MM.1S (cell line): ENCODE measurements around the gene CCDC28A.

Source experiments
- DNase-seq: peaks from one replicate; pipeline ENCODE4 v3.0.0-alpha.2; 2015
- H2AFZ ChIP-seq: fragments of 300-600 bp; sonication (generic); 2 replicates; pipeline ENCODE4 v1.6.0; 2016; ENCODE audit warnings: antibody characterized with exemption, low read length
- H3F3A ChIP-seq: fragments of 300-600 bp; sonication (generic); 2 replicates; pipeline ENCODE4 v1.6.1; 2016; ENCODE audit warnings: mild to moderate bottlenecking, antibody characterized with exemption, low read length, moderate library complexity, mixed read lengths; ENCODE audit not compliant: insufficient read depth
- H3K27ac ChIP-seq: fragments of 300-600 bp; sonication (generic); 2 replicates; pipeline ENCODE4 v1.5.1; 2016; ENCODE audit warnings: mild to moderate bottlenecking, low read length
- H3K27me3 ChIP-seq: fragments of 300-600 bp; sonication (generic); replicated peaks from 2 replicates; pipeline ENCODE4 v1.6.0; 2016; ENCODE audit warnings: low read length; ENCODE audit not compliant: insufficient read depth
- H3K36me3 ChIP-seq: fragments of 300-600 bp; sonication (generic); replicated peaks from 2 replicates; pipeline ENCODE4 v1.6.1; 2016; ENCODE audit warnings: mild to moderate bottlenecking, low read length, mixed read lengths; ENCODE audit not compliant: insufficient read depth
- H3K4me1 ChIP-seq: fragments of 300-600 bp; sonication (generic); 2 replicates; pipeline ENCODE4 v1.6.1; 2016; ENCODE audit warnings: low read length, mixed read lengths
- H3K4me2 ChIP-seq: fragments of 300-600 bp; sonication (generic); 2 replicates; pipeline ENCODE4 v1.6.0; 2016; ENCODE audit warnings: low read depth, low read length
- H3K4me3 ChIP-seq: fragments of 300-600 bp; sonication (generic); 2 replicates; pipeline ENCODE4 v1.5.1; 2016; ENCODE audit warnings: low read length, mixed read lengths
- H3K79me2 ChIP-seq: fragments of 300-600 bp; sonication (generic); 2 replicates; pipeline ENCODE4 v1.6.1; 2016; ENCODE audit warnings: mixed run types, low read length, mixed read lengths
- H3K9ac ChIP-seq: fragments of 300-600 bp; sonication (generic); 2 replicates; pipeline ENCODE4 v1.6.1; 2016; ENCODE audit warnings: low read length, mixed read lengths
- H3K9me2 ChIP-seq: fragments of 300-600 bp; sonication (generic); replicated peaks from 2 replicates; pipeline ENCODE4 v1.6.1; 2016; ENCODE audit warnings: mild to moderate bottlenecking, low read length, mixed read lengths; ENCODE audit not compliant: insufficient read depth
- H3K9me3 ChIP-seq: fragments of 300-600 bp; sonication (generic); replicated peaks from 2 replicates; pipeline ENCODE4 v1.6.1; 2016; ENCODE audit warnings: mild to moderate bottlenecking, low read length, mixed read lengths; ENCODE audit not compliant: insufficient read depth
- H4K20me1 ChIP-seq: fragments of 300-600 bp; sonication (generic); 2 replicates; pipeline ENCODE4 v1.6.1; 2016; ENCODE audit warnings: mild to moderate bottlenecking, low read length, moderate library complexity, mixed read lengths; ENCODE audit not compliant: insufficient read depth
- EZH2 ChIP-seq: fragments of 300-600 bp; sonication (generic); optimal IDR thresholded peaks from 2 replicates; pipeline ENCODE3; 2017; ENCODE audit warnings: low read depth, mild to moderate bottlenecking, antibody characterized with exemption, low read length, mixed read lengths
- EZH2phosphoT487 ChIP-seq: fragments of 300-600 bp; sonication (generic); IDR thresholded peaks from 2 replicates; pipeline ENCODE4 v1.6.1; 2018; ENCODE audit warnings: antibody characterized with exemption, low read length
- TF ChIP-seq, protein P1 (sequence below): fragments of 300-600 bp; sonication (generic); IDR thresholded peaks from 2 replicates; pipeline ENCODE4 v1.5.1; 2016; ENCODE audit warnings: antibody characterized with exemption, low read length, mixed read lengths

The CCDC28A gene

DNA sequence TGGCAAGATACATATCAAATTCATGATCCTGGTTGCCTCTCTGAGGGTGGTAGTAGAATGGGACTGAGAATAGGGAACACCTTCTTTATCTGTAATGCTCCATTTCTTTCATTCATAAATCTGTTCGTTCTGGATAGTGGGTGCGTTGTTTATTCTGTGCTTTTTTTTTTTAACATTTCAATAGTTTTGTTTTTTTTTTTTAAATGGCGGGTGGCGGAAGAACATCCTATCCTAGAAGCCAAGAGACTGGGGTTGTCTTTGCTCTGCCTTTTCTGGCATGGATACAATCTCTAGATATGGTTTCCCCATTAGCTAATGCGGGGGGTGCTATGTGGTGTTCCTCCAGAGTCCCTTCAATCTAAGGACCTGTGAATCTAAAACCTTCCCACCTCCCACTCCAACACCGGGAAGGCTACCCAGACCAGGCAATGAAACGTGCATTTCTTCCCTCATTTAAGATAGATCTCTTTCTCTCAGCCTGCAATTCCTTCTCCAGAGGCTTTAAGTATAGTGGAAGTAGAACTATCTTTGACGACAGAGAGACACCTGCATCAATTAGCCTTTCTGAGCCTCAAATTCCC, 883 bp upstream of the CCDC28A start:
- H2AFZ ChIP-seq = peak overlapping the region; percentile 96

DNA sequence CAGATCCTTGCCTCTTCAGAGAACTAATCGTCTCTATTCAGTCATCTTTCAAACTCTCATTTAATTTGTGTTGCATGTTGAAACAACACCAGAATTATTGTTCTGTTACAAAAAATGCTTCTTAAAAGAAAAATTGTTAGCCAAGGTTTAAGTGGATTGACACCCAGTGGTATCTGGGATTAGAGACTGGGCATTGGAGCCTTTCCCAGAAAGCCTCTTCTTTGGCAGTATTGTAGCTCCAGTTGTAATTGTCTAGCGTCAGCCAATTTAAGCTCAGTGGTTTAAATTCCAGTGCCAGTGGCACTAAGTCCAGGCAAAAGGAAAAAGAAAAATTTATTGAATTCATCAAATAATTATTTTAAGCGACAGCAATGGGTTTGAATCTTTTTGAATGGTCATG, 801 bp downstream of the CCDC28A start:
- no peak for DNase-seq

More for the DNA sequence above, 883 bp upstream of the CCDC28A start:
- peak overlapping the region; percentile 83; the same call in 1 of the 2 replicates for H3K27ac ChIP-seq
- H3F3A ChIP-seq = peaks cover 4% of the 10 kb centered on the region; the same call in 1 of the 2 replicates
- H3K4me2 ChIP-seq = peak overlapping the region; percentile 81
- peak overlapping the region; percentile 91 for H3K4me3 ChIP-seq
- DNase-seq = no peak
- no peaks in the 10 kb centered on the region for H4K20me1 ChIP-seq
- peak overlapping the region; percentile 72 for H3K9ac ChIP-seq
- peaks cover 6% of the 10 kb centered on the region; the same call in 1 of the 2 replicates for H3K4me1 ChIP-seq
- H3K27me3 ChIP-seq = no peaks in the 10 kb centered on the region
- H3K9me2 ChIP-seq = no peaks in the 10 kb centered on the region
- no peaks in the 10 kb centered on the region for H3K9me3 ChIP-seq
- no peaks in the 10 kb centered on the region for H3K36me3 ChIP-seq
- TF ChIP-seq, protein P1, sequence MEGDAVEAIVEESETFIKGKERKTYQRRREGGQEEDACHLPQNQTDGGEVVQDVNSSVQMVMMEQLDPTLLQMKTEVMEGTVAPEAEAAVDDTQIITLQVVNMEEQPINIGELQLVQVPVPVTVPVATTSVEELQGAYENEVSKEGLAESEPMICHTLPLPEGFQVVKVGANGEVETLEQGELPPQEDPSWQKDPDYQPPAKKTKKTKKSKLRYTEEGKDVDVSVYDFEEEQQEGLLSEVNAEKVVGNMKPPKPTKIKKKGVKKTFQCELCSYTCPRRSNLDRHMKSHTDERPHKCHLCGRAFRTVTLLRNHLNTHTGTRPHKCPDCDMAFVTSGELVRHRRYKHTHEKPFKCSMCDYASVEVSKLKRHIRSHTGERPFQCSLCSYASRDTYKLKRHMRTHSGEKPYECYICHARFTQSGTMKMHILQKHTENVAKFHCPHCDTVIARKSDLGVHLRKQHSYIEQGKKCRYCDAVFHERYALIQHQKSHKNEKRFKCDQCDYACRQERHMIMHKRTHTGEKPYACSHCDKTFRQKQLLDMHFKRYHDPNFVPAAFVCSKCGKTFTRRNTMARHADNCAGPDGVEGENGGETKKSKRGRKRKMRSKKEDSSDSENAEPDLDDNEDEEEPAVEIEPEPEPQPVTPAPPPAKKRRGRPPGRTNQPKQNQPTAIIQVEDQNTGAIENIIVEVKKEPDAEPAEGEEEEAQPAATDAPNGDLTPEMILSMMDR = no peak
- TF ChIP-seq EZH2 (no peak), EZH2phosphoT487 (no peak)
- peaks cover 8% of the 10 kb centered on the region; the same call in 1 of the 2 replicates for H3K79me2 ChIP-seq

DNA sequence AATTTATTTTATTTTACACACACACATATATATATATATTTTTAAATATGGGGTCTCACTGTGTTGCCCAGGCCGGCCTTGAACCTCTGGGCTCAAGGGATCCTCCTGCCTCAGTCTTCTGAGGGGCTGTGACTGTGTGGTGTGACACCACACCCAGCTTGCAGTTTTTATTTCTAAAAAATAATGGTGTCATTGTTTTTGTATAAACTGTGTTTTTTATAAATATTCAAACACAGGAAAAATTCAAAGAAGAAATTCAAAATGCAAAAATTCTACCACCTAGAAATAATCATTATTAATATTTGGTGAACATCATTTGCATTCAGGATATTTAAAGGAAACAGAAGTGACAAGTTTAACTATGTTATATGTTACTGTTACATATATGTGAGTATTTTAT, 3.1 kb downstream of the CCDC28A start:
- TF ChIP-seq EZH2phosphoT487 = no peak
- no peak overlapping the region for H3K9ac ChIP-seq

More for the DNA sequence above, 801 bp downstream of the CCDC28A start:
- H3K4me1 ChIP-seq = peaks cover 6% of the 10 kb centered on the region; the same call in 1 of the 2 replicates
- peak overlapping the region; percentile 91 for H3K4me3 ChIP-seq
- peaks cover 4% of the 10 kb centered on the region; the same call in 1 of the 2 replicates for H3F3A ChIP-seq
- no peak overlapping the region for H3K27ac ChIP-seq
- no peaks in the 10 kb centered on the region for H3K9me2 ChIP-seq
- peak overlapping the region; percentile 72; the same call in 1 of the 2 replicates for H3K9ac ChIP-seq
- peak overlapping the region; percentile 92 for H3K4me2 ChIP-seq
- H3K36me3 ChIP-seq = no peaks in the 10 kb centered on the region
- H3K9me3 ChIP-seq = no peaks in the 10 kb centered on the region
- TF ChIP-seq EZH2phosphoT487 (no peak), EZH2 (no peak)
- TF ChIP-seq, protein P1 = no peak
- no peaks in the 10 kb centered on the region for H3K27me3 ChIP-seq
- H2AFZ ChIP-seq = peak overlapping the region; percentile 96
- no peaks in the 10 kb centered on the region for H4K20me1 ChIP-seq
- H3K79me2 ChIP-seq = peaks cover 8% of the 10 kb centered on the region; the same call in 1 of the 2 replicates

DNA sequence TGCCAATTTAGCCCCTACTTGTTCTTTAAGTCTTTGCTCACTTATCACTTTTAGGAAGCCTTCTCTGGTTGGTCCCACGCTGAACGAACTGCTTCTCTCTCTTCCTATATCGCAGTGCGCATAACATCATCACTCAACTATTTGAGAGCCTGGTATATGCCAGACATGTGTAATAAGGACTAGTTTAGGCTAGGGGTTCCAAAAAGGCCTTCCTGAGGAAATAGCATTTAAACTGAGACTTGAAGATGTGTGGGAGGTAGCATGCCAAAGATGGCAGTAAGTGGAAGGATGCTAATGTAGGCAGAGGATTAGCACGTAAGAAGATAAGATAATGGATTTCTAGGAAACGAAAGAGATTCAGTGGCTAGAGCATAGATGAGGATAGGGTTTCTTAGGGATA, 4.8 kb downstream of the CCDC28A start:
- Histone ChIP-seq H4K20me1 (no peaks in the 10 kb centered on the region), H3K4me2 (no peak overlapping the region), H3K27ac (no peak overlapping the region), H3K9ac (no peak overlapping the region), H3K79me2 (peaks cover 8% of the 10 kb centered on the region; the same call in 1 of the 2 replicates), H2AFZ (no peak overlapping the region), H3K9me2 (no peaks in the 10 kb centered on the region), H3K36me3 (no peaks in the 10 kb centered on the region), H3F3A (no peaks in the 10 kb centered on the region), H3K4me3 (no peak overlapping the region), H3K9me3 (no peaks in the 10 kb centered on the region), H3K27me3 (no peaks in the 10 kb centered on the region), H3K4me1 (peaks cover 6% of the 10 kb centered on the region; the same call in 1 of the 2 replicates)
- DNase-seq = no peak
- TF ChIP-seq EZH2phosphoT487 (no peak), EZH2 (no peak)
- TF ChIP-seq, protein P1 = no peak

More for the DNA sequence above, 3.1 kb downstream of the CCDC28A start:
- H3K4me2 ChIP-seq = no peak overlapping the region
- peaks cover 6% of the 10 kb centered on the region; the same call in 1 of the 2 replicates for H3K4me1 ChIP-seq
- H3K9me3 ChIP-seq = no peaks in the 10 kb centered on the region
- no peaks in the 10 kb centered on the region for H3K36me3 ChIP-seq
- peaks cover 8% of the 10 kb centered on the region; the same call in 1 of the 2 replicates for H3K79me2 ChIP-seq
- no peak overlapping the region for H2AFZ ChIP-seq
- no peak for DNase-seq
- H3K4me3 ChIP-seq = no peak overlapping the region
- no peak overlapping the region for H3K27ac ChIP-seq
- no peaks in the 10 kb centered on the region for H3K27me3 ChIP-seq
- H4K20me1 ChIP-seq = no peaks in the 10 kb centered on the region
- H3K9me2 ChIP-seq = no peaks in the 10 kb centered on the region
- H3F3A ChIP-seq = peaks cover 4% of the 10 kb centered on the region; the same call in 1 of the 2 replicates
